ENCODE data around the gene ANKFN1.

ANKFN1 gene

GRCh38 chr17:56351675-56352074, 198.4 kb downstream of the ANKFN1 start:
- H3K27me3 ChIP-seq (ENCODE audit: insufficient read depth, low read length, poor library complexity, severe bottlenecking), result no peaks in the 10 kb centered on the region
- H3K4me3 ChIP-seq (ENCODE audit: low read length, poor library complexity, severe bottlenecking), result no peak overlapping the region
- H3K4me1 ChIP-seq (ENCODE audit: insufficient read depth, low read length, poor library complexity, severe bottlenecking), result no peaks in the 10 kb centered on the region
- H3F3A ChIP-seq (ENCODE audit: low read depth), result no peaks in the 10 kb centered on the region
- TF ChIP-seq, protein P1, sequence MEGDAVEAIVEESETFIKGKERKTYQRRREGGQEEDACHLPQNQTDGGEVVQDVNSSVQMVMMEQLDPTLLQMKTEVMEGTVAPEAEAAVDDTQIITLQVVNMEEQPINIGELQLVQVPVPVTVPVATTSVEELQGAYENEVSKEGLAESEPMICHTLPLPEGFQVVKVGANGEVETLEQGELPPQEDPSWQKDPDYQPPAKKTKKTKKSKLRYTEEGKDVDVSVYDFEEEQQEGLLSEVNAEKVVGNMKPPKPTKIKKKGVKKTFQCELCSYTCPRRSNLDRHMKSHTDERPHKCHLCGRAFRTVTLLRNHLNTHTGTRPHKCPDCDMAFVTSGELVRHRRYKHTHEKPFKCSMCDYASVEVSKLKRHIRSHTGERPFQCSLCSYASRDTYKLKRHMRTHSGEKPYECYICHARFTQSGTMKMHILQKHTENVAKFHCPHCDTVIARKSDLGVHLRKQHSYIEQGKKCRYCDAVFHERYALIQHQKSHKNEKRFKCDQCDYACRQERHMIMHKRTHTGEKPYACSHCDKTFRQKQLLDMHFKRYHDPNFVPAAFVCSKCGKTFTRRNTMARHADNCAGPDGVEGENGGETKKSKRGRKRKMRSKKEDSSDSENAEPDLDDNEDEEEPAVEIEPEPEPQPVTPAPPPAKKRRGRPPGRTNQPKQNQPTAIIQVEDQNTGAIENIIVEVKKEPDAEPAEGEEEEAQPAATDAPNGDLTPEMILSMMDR (conservative IDR thresholded peaks at IDR 0.05; ENCODE audit: low read length), result no peak
- no peak for TF ChIP-seq EZH2phosphoT487 (IDR thresholded peaks at IDR 0.05; ENCODE audit: borderline replicate concordance)
- no peaks in the 10 kb centered on the region for H3K9me3 ChIP-seq (ENCODE audit: insufficient read depth, low read depth, low read length)
- H4K20me1 ChIP-seq (ENCODE audit: insufficient read depth, low read length, poor library complexity, severe bottlenecking), result no peaks in the 10 kb centered on the region
- no peak overlapping the region for H2AFZ ChIP-seq (ENCODE audit: low read length)
- H3K79me2 ChIP-seq (ENCODE audit: insufficient read depth, low read length), result no peaks in the 10 kb centered on the region
- no peak overlapping the region for H3K9ac ChIP-seq (ENCODE audit: low read depth, low read length, poor library complexity, severe bottlenecking)
- H3K9me2 ChIP-seq (replicated peaks; ENCODE audit: low read depth, low read length), result no peaks in the 10 kb centered on the region
- H3K4me2 ChIP-seq (ENCODE audit: low read depth, low read length, poor library complexity, severe bottlenecking), result no peak overlapping the region
- no peaks in the 10 kb centered on the region for H3K36me3 ChIP-seq (ENCODE audit: insufficient read depth, low read length)

GRCh38 chr17:56358651-56359050, 205.4 kb downstream of the ANKFN1 start:
- Histone ChIP-seq H4K20me1 (ENCODE audit: insufficient read depth, low read length, poor library complexity, severe bottlenecking) (no peaks in the 10 kb centered on the region), H3K4me1 (ENCODE audit: insufficient read depth, low read length, poor library complexity, severe bottlenecking) (no peaks in the 10 kb centered on the region), H3K27me3 (ENCODE audit: insufficient read depth, low read length, poor library complexity, severe bottlenecking) (no peaks in the 10 kb centered on the region), H3K9me2 (replicated peaks; ENCODE audit: low read depth, low read length) (no peaks in the 10 kb centered on the region), H3K79me2 (ENCODE audit: insufficient read depth, low read length) (no peaks in the 10 kb centered on the region), H3K9me3 (ENCODE audit: insufficient read depth, low read depth, low read length) (no peaks in the 10 kb centered on the region), H3K9ac (ENCODE audit: low read depth, low read length, poor library complexity, severe bottlenecking) (no peak overlapping the region), H3K36me3 (ENCODE audit: insufficient read depth, low read length) (no peaks in the 10 kb centered on the region), H3K4me3 (ENCODE audit: low read length, poor library complexity, severe bottlenecking) (no peak overlapping the region), H3K4me2 (ENCODE audit: low read depth, low read length, poor library complexity, severe bottlenecking) (no peak overlapping the region), H3F3A (ENCODE audit: low read depth) (no peaks in the 10 kb centered on the region), H2AFZ (ENCODE audit: low read length) (no peak overlapping the region)
- no peak for TF ChIP-seq EZH2phosphoT487 (IDR thresholded peaks at IDR 0.05; ENCODE audit: borderline replicate concordance)
- TF ChIP-seq, protein P1 (conservative IDR thresholded peaks at IDR 0.05; ENCODE audit: low read length), result no peak

DNA sequence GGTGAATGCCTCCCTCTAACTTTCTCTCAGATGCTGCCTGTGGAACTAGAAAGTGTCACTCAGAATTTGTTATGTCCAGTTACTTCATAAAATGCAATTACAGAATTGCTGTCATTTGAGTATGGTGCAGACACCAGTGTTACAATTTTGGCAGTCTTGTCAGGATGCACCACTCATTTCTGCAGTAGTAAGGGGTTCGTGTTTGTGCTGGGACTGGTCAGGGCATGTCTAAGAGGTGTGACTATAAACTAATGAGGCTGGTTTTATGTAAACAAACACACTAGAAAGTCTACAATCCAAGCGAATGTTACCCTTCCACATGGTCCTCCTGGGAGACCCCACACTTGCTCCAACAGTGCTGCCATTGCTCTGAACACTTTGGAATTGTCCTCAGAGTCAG, 206.2 kb downstream of the ANKFN1 start:
- Histone ChIP-seq H4K20me1 (ENCODE audit: insufficient read depth, low read length, poor library complexity, severe bottlenecking) (no peaks in the 10 kb centered on the region), H3K9ac (ENCODE audit: low read depth, low read length, poor library complexity, severe bottlenecking) (no peak overlapping the region), H3K4me1 (ENCODE audit: insufficient read depth, low read length, poor library complexity, severe bottlenecking) (no peaks in the 10 kb centered on the region), H3F3A (ENCODE audit: low read depth) (no peaks in the 10 kb centered on the region), H3K79me2 (ENCODE audit: insufficient read depth, low read length) (no peaks in the 10 kb centered on the region), H3K36me3 (ENCODE audit: insufficient read depth, low read length) (no peaks in the 10 kb centered on the region), H2AFZ (ENCODE audit: low read length) (no peak overlapping the region), H3K9me2 (replicated peaks; ENCODE audit: low read depth, low read length) (no peaks in the 10 kb centered on the region), H3K4me3 (ENCODE audit: low read length, poor library complexity, severe bottlenecking) (no peak overlapping the region), H3K9me3 (ENCODE audit: insufficient read depth, low read depth, low read length) (no peaks in the 10 kb centered on the region), H3K4me2 (ENCODE audit: low read depth, low read length, poor library complexity, severe bottlenecking) (no peak overlapping the region), H3K27me3 (ENCODE audit: insufficient read depth, low read length, poor library complexity, severe bottlenecking) (no peaks in the 10 kb centered on the region)
- TF ChIP-seq EZH2phosphoT487 (IDR thresholded peaks at IDR 0.05; ENCODE audit: borderline replicate concordance), result no peak
- TF ChIP-seq, protein P1 (conservative IDR thresholded peaks at IDR 0.05; ENCODE audit: low read length), result no peak

Data from Loucy (cell line).